Left ventricle myocardium inferior (tissue), 1 donor: ENCODE measurements around the gene PIM3. TPM values are rescaled to one million over a fixed set of nuclear protein-coding genes. Genes with fewer than 3 reads are reported as not detected.
A peak's percentile ranks its signal among the peaks of the same experiment; 100 is the strongest.

Experiments
- DNase-seq: peaks from one replicate; pipeline ENCODE4 v3.0.0-alpha.2; 2020
- H3K27ac ChIP-seq: fragments of 200-600 bp; replicated peaks from 2 replicates; pipeline ENCODE4 v1.8.0; 2021
- H3K27me3 ChIP-seq: fragments of 200-600 bp; 2 replicates; pipeline ENCODE4 v1.8.0; 2021; ENCODE audit warnings: low read depth
- H3K36me3 ChIP-seq: fragments of 200-600 bp; 2 replicates; pipeline ENCODE4 v1.8.0; 2021
- H3K4me1 ChIP-seq: fragments of 200-600 bp; 2 replicates; pipeline ENCODE4 v1.8.0; 2021
- H3K4me3 ChIP-seq: fragments of 200-600 bp; 2 replicates; pipeline ENCODE4 v1.8.0; 2021; ENCODE audit warnings: mild to moderate bottlenecking, moderate library complexity
- H3K9me3 ChIP-seq: fragments of 200-600 bp; replicated peaks from 2 replicates; pipeline ENCODE4 v1.8.0; 2021
- CTCF ChIP-seq: fragments of 200-600 bp; IDR thresholded peaks from 2 replicates; pipeline ENCODE4 v1.8.0; 2021; ENCODE audit warnings: antibody characterized with exemption, mild to moderate bottlenecking, borderline replicate concordance
- intact Hi-C: fragments of 100-400 bp; cut with micrococcal nuclease; formaldehyde crosslinking; loops from one replicate; pipeline ENCODE4 v1.11.0; 2022
- total RNA-seq: library from RNA; stranded (reverse); fragmentation: NEBNext Ultra II Directional; extraction: Animal tissue kit (Norgen Biotek cat#: 25700); gene quantifications from one replicate; pipeline ENCODE4 v1.2.1, GENCODE V29; 2021
- donor health status: DM: no; HTN: yes; CAD: no; lungs with severe emphysema.

The PIM3 gene
- total RNA-seq, 1 donor from 2014 or later = 57.1 TPM

- H3K9me3 ChIP-seq = no peaks in the 10 kb centered on the region
- peak; percentile 39 for DNase-seq
- peaks cover 22% of the 10 kb centered on the region for H3K36me3 ChIP-seq
- TF ChIP-seq CTCF = no peak
- peak overlapping the region; percentile 99 for H3K27ac ChIP-seq
- peak overlapping the region; percentile 48 for H3K4me3 ChIP-seq
- H3K4me1 ChIP-seq = peaks cover 99% of the 10 kb centered on the region
- intact Hi-C loops = no loop called here
- H3K27me3 ChIP-seq = no peaks in the 10 kb centered on the region
These were observed 6.5 kb downstream of the PIM3 start for GRCh38 chr22:49966774-49967705.

- DNase-seq = peak; percentile 49
- Histone ChIP-seq H3K9me3 (no peaks in the 10 kb centered on the region), H3K27ac (peak overlapping the region; percentile 99), H3K36me3 (peaks cover 18% of the 10 kb centered on the region), H3K27me3 (no peaks in the 10 kb centered on the region), H3K4me3 (peak overlapping the region; percentile 48), H3K4me1 (peaks cover 96% of the 10 kb centered on the region)
- intact Hi-C loops = no loop called here
- TF ChIP-seq CTCF = no peak
These were observed 7.2 kb downstream of the PIM3 start for GRCh38 chr22:49967706-49968208.

GRCh38 chr22:49968313-49968830 lies 7.8 kb downstream of the PIM3 start:
- H3K27ac ChIP-seq = peak overlapping the region; percentile 99
- peaks cover 90% of the 10 kb centered on the region for H3K4me1 ChIP-seq
- H3K27me3 ChIP-seq = no peaks in the 10 kb centered on the region
- no peaks in the 10 kb centered on the region for H3K9me3 ChIP-seq
- no peak overlapping the region for H3K4me3 ChIP-seq
- peak; percentile 23 for DNase-seq
- no peak for TF ChIP-seq CTCF
- H3K36me3 ChIP-seq = peaks cover 12% of the 10 kb centered on the region
- intact Hi-C loops = no loop called here

- intact Hi-C loops = no loop called here
- TF ChIP-seq CTCF = no peak
- no peak overlapping the region for H3K4me3 ChIP-seq
- peak overlapping the region; percentile 99 for H3K27ac ChIP-seq
- peaks cover 83% of the 10 kb centered on the region for H3K4me1 ChIP-seq
- peaks cover 5% of the 10 kb centered on the region for H3K36me3 ChIP-seq
- H3K9me3 ChIP-seq = no peaks in the 10 kb centered on the region
- DNase-seq = peak; percentile 23
- H3K27me3 ChIP-seq = no peaks in the 10 kb centered on the region
These were observed 8.5 kb downstream of the PIM3 start for GRCh38 chr22:49968831-49969661.
